Measurements from ENCODE around the gene INSRR.

Gene INSRR

GRCh38 chr1:156858555-156858956 lies 361 bp downstream of the INSRR start:
- Mint-ChIP-seq H3K9me3 (no peaks in the 10 kb centered on the region), H3K4me3 (no peak overlapping the region), H3K36me3 (ENCODE audit: low read depth) (no peaks in the 10 kb centered on the region), H3K4me1 (ENCODE audit: low read depth) (peaks cover 28% of the 10 kb centered on the region), H3K27ac (no peak overlapping the region), H3K27me3 (peaks cover 82% of the 10 kb centered on the region)
- intact Hi-C loops (cut with micrococcal nuclease) = loop anchor here (2.0 kb wide), 1 partner anchor 54 kb away; no protein-coding TSS in a partner anchor

GRCh38 chr1:156857532-156857931 lies 1.4 kb downstream of the INSRR start:
- intact Hi-C loops (cut with micrococcal nuclease) = no loop called here
- H3K27ac Mint-ChIP-seq = no peak overlapping the region
- H3K4me3 Mint-ChIP-seq = no peak overlapping the region
- H3K27me3 Mint-ChIP-seq = peaks cover 78% of the 10 kb centered on the region
- no peaks in the 10 kb centered on the region for H3K9me3 Mint-ChIP-seq
- H3K4me1 Mint-ChIP-seq (ENCODE audit: low read depth) = peaks cover 28% of the 10 kb centered on the region
- H3K36me3 Mint-ChIP-seq (ENCODE audit: low read depth) = no peaks in the 10 kb centered on the region

- Mint-ChIP-seq H3K4me1 (ENCODE audit: low read depth) (peaks cover 28% of the 10 kb centered on the region), H3K9me3 (no peaks in the 10 kb centered on the region), H3K27me3 (peaks cover 71% of the 10 kb centered on the region), H3K36me3 (ENCODE audit: low read depth) (no peaks in the 10 kb centered on the region), H3K4me3 (no peak overlapping the region), H3K27ac (no peak overlapping the region)
- intact Hi-C loops (cut with micrococcal nuclease) = no loop called here
These were observed 2.6 kb downstream of the INSRR start for GRCh38 chr1:156856282-156856785.

- H3K4me1 Mint-ChIP-seq (ENCODE audit: low read depth) = peaks cover 17% of the 10 kb centered on the region
- peaks cover 65% of the 10 kb centered on the region for H3K27me3 Mint-ChIP-seq
- intact Hi-C loops (cut with micrococcal nuclease) = no loop called here
- no peak overlapping the region for H3K27ac Mint-ChIP-seq
- no peaks in the 10 kb centered on the region for H3K9me3 Mint-ChIP-seq
- no peak overlapping the region for H3K4me3 Mint-ChIP-seq
- H3K36me3 Mint-ChIP-seq (ENCODE audit: low read depth) = no peaks in the 10 kb centered on the region
These were observed 4.3 kb downstream of the INSRR start for GRCh38 chr1:156854634-156855033.

- Mint-ChIP-seq H3K27me3 (peaks cover 67% of the 10 kb centered on the region), H3K4me1 (ENCODE audit: low read depth) (peaks cover 11% of the 10 kb centered on the region), H3K27ac (no peak overlapping the region), H3K4me3 (no peak overlapping the region), H3K36me3 (ENCODE audit: low read depth) (no peaks in the 10 kb centered on the region), H3K9me3 (no peaks in the 10 kb centered on the region)
- intact Hi-C loops (cut with micrococcal nuclease) = no loop called here
These were observed 5.2 kb downstream of the INSRR start for GRCh38 chr1:156853761-156854160.

GRCh38 chr1:156852418-156852874 lies 6.5 kb downstream of the INSRR start:
- no peak overlapping the region for H3K27ac Mint-ChIP-seq
- peaks cover 66% of the 10 kb centered on the region for H3K27me3 Mint-ChIP-seq
- peaks cover 7% of the 10 kb centered on the region for H3K4me1 Mint-ChIP-seq (ENCODE audit: low read depth)
- no peaks in the 10 kb centered on the region for H3K9me3 Mint-ChIP-seq
- H3K4me3 Mint-ChIP-seq = no peak overlapping the region
- no peaks in the 10 kb centered on the region for H3K36me3 Mint-ChIP-seq (ENCODE audit: low read depth)
- intact Hi-C loops (cut with micrococcal nuclease) = no loop called here

- H3K36me3 Mint-ChIP-seq (ENCODE audit: low read depth) = no peaks in the 10 kb centered on the region
- H3K4me1 Mint-ChIP-seq (ENCODE audit: low read depth) = peaks cover 6% of the 10 kb centered on the region
- peaks cover 66% of the 10 kb centered on the region for H3K27me3 Mint-ChIP-seq
- H3K27ac Mint-ChIP-seq = no peak overlapping the region
- no peak overlapping the region for H3K4me3 Mint-ChIP-seq
- intact Hi-C loops (cut with micrococcal nuclease) = no loop called here
- H3K9me3 Mint-ChIP-seq = no peaks in the 10 kb centered on the region
These were observed 7.0 kb downstream of the INSRR start for GRCh38 chr1:156851779-156852417.

GRCh38 chr1:156849151-156849496 lies 9.8 kb downstream of the INSRR start:
- Mint-ChIP-seq H3K27me3 (peaks cover 81% of the 10 kb centered on the region), H3K4me1 (ENCODE audit: low read depth) (peaks cover 10% of the 10 kb centered on the region), H3K9me3 (no peaks in the 10 kb centered on the region), H3K4me3 (no peak overlapping the region), H3K36me3 (ENCODE audit: low read depth) (no peaks in the 10 kb centered on the region), H3K27ac (no peak overlapping the region)
- intact Hi-C loops (cut with micrococcal nuclease) = no loop called here

- Mint-ChIP-seq H3K4me3 (no peak overlapping the region), H3K4me1 (ENCODE audit: low read depth) (peaks cover 10% of the 10 kb centered on the region), H3K36me3 (ENCODE audit: low read depth) (no peaks in the 10 kb centered on the region), H3K27ac (no peak overlapping the region), H3K27me3 (peaks cover 81% of the 10 kb centered on the region), H3K9me3 (no peaks in the 10 kb centered on the region)
- intact Hi-C loops (cut with micrococcal nuclease) = no loop called here
These were observed 10.3 kb downstream of the INSRR start for GRCh38 chr1:156848461-156849150.

GRCh38 chr1:156847591-156848460 lies 11.1 kb downstream of the INSRR start:
- Mint-ChIP-seq H3K27ac (no peak overlapping the region), H3K4me1 (ENCODE audit: low read depth) (peaks cover 17% of the 10 kb centered on the region), H3K9me3 (no peaks in the 10 kb centered on the region), H3K4me3 (no peak overlapping the region), H3K36me3 (ENCODE audit: low read depth) (no peaks in the 10 kb centered on the region), H3K27me3 (peaks cover 81% of the 10 kb centered on the region)
- intact Hi-C loops (cut with micrococcal nuclease) = no loop called here

GRCh38 chr1:156846643-156847042 lies 12.3 kb downstream of the INSRR start:
- peaks cover 20% of the 10 kb centered on the region for H3K4me1 Mint-ChIP-seq (ENCODE audit: low read depth)
- H3K36me3 Mint-ChIP-seq (ENCODE audit: low read depth) = no peaks in the 10 kb centered on the region
- peaks cover 86% of the 10 kb centered on the region for H3K27me3 Mint-ChIP-seq
- no peak overlapping the region for H3K4me3 Mint-ChIP-seq
- intact Hi-C loops (cut with micrococcal nuclease) = no loop called here
- no peaks in the 10 kb centered on the region for H3K9me3 Mint-ChIP-seq
- no peak overlapping the region for H3K27ac Mint-ChIP-seq

- Mint-ChIP-seq H3K27ac (no peak overlapping the region), H3K36me3 (ENCODE audit: low read depth) (no peaks in the 10 kb centered on the region), H3K4me3 (no peak overlapping the region), H3K9me3 (no peaks in the 10 kb centered on the region), H3K4me1 (ENCODE audit: low read depth) (peaks cover 20% of the 10 kb centered on the region), H3K27me3 (peaks cover 85% of the 10 kb centered on the region)
- intact Hi-C loops (cut with micrococcal nuclease) = no loop called here
These were observed 12.9 kb downstream of the INSRR start for GRCh38 chr1:156845953-156846545.

- Mint-ChIP-seq H3K4me1 (ENCODE audit: low read depth) (peaks cover 20% of the 10 kb centered on the region), H3K9me3 (no peaks in the 10 kb centered on the region), H3K27ac (no peak overlapping the region), H3K4me3 (no peak overlapping the region), H3K36me3 (ENCODE audit: low read depth) (no peaks in the 10 kb centered on the region), H3K27me3 (peaks cover 92% of the 10 kb centered on the region)
- intact Hi-C loops (cut with micrococcal nuclease) = no loop called here
These were observed 13.6 kb downstream of the INSRR start for GRCh38 chr1:156845055-156845952.

Data from dendritic cell treated with granulocyte-macrophage colony-stimulating factor and Interleukin-4, amounts not matched to agents 40 ng/mL and 50 ng/mL, for 4 days (primary cell).